DMS53 treated with DMSO at 0.1 percent for 48 hours (cell line): ENCODE measurements around the gene HERPUD1.
"Not testable (repeated sequence)": the region's sequence is repeated elsewhere in the genome, so short reads cannot be mapped to it uniquely, and the experiment has no call there.

Source experiments
- DNase-seq: peaks from one replicate; lab custom pipeline; 2025; ENCODE audit not compliant: unreplicated experiment; lab: John Stamatoyannopoulos, UW

HERPUD1 gene

DNA sequence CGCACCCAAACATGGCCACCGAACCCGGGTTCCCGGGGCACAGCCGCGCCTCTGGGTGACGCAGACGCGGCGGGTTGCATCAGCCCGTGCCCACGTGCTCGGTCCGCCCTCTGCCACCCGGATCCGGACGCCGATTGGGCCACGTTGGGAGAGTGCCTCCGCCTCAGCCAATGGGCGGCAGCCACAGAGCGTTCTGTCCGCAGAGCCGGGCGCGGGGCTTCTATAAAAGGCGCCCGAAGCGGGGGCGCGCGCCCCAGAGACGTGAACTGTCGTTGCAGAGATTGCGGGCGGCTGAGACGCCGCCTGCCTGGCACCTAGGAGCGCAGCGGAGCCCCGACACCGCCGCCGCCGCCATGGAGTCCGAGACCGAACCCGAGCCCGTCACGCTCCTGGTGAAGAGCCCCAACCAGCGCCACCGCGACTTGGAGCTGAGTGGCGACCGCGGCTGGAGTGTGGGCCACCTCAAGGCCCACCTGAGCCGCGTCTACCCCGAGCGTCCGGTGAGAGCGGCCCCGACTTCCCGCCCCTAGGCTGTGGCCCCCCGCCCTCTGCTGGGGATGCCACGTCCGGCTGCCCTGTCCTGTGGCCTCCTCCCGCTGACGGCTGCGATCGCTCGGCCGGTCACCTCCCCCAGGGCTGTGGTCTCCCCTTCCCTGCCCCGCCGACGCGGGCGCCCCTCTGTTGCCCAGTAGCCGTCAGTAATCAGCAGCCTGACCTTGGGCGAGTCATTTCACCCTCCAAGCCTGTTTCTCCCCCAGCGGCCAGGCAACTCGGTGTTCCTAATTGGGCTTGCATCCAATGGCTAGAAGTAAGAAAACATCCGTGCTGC, at the start of gene HERPUD1:
TSS of gene HERPUD1 (plus strand) at position 251 of the 829 bp plus-strand sequence. CDS start at position 354, 103 bp downstream.
- DNase-seq, result peak; percentile 96

- no peak for DNase-seq
Observed at GRCh38 chr16:56883586-56883985, 48.4 kb upstream of the HERPUD1 start.

- DNase-seq, result no peak
Observed at GRCh38 chr16:56884026-56884582, 47.8 kb upstream of the HERPUD1 start.

DNA sequence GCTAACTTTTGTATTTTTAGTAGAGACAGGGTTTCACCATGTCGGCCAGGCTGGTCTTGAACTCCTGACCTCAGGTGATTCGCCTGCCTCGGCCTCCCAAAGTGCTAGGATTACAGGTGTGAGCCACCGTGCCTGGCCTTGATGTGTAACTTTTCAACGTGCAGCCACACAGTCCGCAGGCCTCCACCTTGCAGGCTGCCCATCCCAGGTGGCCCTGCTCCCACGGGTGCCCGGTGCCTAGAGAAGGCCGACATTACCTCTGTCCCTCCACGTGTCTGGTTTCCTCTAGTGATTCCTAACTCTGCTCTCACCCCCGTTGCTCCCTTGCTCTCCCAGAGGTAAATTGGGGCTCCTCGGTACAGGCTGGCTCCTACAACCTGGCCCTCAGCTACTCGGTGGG, 47.0 kb upstream of the HERPUD1 start:
- DNase-seq, result not testable (repeated sequence)

- DNase-seq, result no peak
Observed at GRCh38 chr16:56885446-56886162, 46.3 kb upstream of the HERPUD1 start.

GRCh38 chr16:56886296-56886695, 45.6 kb upstream of the HERPUD1 start:
- DNase-seq, result no peak

GRCh38 chr16:56886826-56887225, 45.1 kb upstream of the HERPUD1 start:
- DNase-seq, result no peak

DNA sequence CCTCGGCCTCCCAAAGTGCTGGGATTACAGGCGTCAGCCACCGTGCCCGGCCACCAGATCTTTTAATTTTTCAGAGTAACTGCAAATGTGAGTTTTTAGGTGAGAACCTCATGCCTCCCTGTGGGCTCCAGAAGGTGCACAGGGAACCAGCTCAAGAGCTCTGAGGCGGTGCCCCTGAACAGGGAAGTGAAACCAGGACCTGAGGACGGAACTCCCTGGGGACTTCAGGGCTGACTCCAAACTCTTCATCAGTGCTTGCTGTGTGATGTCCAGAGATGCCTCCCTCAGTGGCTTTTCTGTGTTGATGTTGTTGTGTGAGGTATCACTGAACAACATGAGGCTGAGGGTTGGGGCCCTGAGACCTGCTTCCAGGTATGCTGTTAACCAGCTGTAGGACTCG, 43.1 kb upstream of the HERPUD1 start:
- no peak for DNase-seq

DNA sequence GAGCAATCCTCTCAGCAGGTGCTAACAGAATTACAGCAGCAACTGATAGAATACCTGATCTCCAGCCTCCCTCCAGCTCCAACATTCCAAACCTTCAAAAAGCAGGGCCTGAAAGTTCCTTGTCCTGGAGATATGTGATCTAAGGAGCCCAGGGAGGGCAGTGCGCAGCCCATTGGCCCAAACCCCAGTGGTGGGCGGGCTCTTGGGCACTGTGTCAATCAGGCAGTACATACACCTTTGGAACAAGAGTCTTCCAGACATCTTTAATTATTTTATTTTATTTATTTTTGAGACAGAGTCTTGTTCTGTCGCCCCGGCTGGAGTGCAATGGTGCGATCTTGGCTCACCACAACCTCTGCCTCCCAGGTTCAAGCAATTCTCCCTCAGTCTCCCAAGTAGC, 42.7 kb upstream of the HERPUD1 start:
- no peak for DNase-seq

GRCh38 chr16:56891685-56892084, 40.3 kb upstream of the HERPUD1 start:
- no peak for DNase-seq

- DNase-seq, result no peak
Observed at GRCh38 chr16:56892705-56893104, 39.2 kb upstream of the HERPUD1 start.

DNA sequence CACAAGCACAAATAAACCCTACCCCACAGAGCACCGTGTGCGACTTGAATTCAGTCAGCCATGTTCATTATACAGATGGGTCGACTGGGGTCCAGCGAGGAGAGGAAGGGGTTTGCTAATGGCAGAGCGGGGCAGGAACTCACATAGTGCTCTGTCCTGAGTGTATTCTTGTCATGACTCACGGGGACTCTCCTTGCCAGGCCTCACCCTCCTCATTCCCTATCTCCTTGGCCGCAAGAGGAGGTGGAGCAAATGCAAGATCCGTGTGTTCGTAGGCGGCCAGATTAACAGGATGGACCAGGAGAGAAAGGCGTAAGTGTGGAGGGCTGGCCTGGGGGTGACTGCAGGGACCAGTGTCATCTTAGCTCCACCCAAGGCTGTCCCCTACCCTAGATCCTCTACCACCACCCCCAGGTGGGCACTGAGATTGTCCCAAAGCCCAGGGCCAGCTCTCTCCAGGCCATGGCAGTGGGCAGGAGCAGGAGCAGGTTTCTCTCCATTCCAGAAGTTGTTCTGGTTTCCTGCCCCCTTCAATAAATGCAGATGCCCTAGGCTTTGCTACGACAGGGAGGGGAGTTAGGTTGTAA, 37.5 kb upstream of the HERPUD1 start:
- DNase-seq, result no peak

DNA sequence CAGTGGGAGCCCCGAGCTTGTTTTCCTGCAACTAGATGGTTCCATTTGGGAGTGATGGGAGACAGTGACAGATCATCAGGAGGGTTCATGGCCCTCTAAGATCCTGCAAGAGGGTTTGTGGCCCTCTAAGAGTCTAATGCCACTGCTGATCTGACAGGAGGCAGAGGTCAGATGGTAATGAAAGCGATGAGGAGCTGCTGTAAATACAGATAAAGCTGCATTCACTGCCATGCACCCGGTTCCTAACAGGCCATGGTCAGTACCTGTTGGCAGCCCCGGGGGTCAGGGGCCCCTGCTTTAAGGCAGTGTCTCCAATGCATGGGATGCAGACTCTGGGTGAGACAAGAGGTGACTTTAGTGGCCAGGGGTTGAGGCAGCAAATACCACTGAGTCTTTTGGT, 36.1 kb upstream of the HERPUD1 start:
- no peak for DNase-seq

- no peak for DNase-seq
Observed at GRCh38 chr16:56896244-56896643, 35.7 kb upstream of the HERPUD1 start.

DNA sequence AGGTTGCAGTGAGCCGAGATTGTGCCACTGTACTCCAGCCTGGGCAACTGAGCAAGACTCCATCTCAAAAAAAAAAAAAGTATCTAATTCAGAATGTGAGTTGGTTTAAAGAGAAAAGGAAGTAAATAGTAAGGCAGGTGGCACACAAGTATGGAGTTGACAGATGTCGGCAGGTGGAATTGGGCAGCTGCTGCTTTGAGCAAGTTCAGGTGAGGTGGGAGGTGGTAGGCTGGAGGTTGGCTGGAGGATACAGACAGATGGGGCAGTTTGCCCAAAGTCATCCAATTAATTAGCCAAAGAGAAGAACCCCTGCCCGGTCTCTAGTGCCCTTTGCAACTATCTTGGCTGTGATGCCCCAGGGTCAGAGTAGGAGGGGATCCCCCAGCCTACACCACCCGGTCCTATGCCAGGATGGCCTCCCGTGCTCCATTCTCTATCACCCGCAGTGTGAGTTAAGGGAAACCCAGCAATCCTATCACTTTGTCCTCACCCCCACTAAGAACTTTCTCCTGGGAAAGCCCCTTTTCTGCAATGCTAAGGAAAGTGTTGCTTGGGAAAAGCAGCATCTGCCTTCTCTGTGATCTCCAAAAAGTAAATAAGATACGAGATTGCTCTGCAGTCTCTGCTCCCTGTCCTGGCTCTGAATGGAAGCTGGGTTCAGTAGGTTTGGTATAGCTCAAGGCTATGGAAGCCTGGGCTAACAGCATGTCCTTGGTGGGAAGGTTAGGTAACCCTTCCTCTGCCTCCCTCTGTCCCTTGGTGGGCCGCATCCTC, 34.7 kb upstream of the HERPUD1 start:
- DNase-seq, result peak; percentile 45

GRCh38 chr16:56898847-56899246, 33.1 kb upstream of the HERPUD1 start:
- no peak for DNase-seq

GRCh38 chr16:56903866-56904265, 28.1 kb upstream of the HERPUD1 start:
- no peak for DNase-seq

DNA sequence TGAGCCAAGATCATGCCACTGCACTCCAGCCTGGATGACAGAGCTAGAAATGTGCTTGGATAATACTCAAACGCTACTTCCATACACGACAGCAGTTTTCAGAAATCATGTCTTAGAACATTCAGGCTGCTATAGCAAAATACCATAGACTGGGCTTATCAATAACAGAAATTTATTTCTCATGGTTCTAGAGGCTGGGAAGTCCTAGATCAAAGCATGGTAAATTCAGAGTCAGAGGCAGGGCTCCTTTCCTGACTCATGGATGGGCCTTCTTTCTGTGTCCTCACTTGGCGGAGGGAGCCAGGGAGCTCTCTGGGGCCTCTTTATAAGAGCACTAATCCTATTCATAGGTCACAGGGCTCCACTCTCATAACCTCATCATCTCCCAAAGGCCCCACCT, 24.5 kb upstream of the HERPUD1 start:
- DNase-seq, result no peak

DNA sequence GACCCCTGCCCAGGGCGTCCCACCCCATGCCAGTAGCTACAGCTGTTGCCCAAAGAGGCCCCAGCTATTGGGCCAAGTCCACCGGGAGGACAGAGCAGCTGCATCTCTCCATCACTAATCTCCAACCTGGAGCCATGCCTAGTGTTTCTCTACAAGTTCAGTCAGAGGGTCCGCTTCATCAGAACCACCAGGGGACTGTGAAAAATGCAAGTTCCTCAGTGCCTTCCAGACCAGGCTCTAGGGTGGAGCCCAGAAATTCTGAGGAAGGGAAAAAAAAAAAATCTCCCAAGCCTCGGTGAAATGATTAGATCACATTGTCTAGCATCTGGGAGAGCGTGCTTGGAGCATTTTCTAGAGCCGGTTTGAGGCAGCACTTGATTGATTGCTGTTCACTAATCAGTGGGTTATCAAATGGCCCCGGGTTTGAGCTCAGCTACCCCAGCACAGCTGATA, 22.4 kb upstream of the HERPUD1 start:
- DNase-seq, result no peak

DNA sequence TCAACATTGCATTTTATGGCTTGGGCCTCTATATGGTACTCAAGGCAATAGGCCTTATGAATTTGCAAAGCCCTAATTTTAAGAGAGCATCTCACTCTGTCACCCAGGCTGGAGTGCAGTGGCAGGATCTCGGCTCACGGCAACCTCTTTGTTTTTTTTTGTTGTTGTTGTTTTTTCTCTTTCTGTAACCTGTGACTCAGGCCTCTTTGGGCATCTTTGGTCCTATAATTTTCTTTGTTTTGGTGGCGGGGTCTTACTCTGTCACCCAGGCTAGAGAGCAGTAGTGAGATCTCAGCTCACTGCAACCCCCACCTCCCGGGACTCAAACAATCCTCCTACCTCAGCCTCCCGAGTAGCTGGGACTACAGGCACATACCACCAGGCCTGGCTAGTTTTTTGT, 21.8 kb upstream of the HERPUD1 start:
- no peak for DNase-seq
